ENCODE data around the gene TMX1. TPM values are rescaled to one million over a fixed set of nuclear protein-coding genes. Genes with fewer than 3 reads are reported as not detected.

TMX1 gene
- polyA plus RNA-seq, 12 donors = 21.2 to 39.9 (median 34.8) TPM; not detected in 1

DNA sequence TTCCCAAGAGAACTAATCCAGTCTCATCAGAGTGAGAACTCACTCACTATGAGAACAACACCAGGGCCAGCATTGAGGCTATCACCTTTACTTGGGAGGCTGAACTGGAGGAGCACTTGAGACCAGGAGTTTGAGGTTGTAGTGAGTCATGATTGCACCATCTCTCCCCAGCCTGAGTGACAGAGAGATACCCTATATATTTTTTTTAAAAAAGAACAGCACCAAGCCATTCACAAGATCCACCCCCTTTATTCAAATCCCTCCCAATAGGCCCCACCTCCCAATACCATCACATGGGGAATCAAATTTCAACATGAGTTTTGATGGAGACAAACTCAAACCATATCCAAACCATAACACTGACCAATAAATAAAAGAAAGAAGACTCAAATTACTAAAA, 3.7 kb upstream of the TMX1 start:
- no peak for DNase-seq

DNA sequence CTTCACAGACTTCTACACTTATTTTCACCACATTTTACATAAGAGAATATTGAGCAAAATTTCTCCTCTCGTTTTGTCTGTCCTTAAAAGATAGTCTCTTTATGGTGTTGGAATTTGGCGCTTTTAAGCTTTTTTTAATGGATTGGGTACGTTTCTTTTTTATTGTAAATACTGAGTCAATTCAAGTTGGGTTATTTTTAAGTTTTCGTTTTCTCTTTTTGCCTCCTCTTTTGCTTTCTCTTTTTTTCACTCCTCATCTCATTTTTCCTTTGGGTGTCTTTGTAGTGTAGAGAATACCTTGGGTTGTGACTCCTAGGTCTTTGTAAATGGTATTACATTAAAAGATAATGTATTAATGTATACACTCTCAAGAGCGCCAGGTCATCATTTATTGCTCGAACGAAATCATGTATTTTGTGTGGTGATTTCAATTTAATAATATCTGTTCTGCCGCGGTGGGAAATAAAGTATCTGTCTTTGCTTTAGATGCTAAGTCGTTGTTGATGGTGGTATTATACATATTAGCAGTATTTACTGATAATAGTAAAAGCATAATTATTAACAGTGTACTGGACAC, 845 bp downstream of the TMX1 start:
- DNase-seq = no peak

DNA sequence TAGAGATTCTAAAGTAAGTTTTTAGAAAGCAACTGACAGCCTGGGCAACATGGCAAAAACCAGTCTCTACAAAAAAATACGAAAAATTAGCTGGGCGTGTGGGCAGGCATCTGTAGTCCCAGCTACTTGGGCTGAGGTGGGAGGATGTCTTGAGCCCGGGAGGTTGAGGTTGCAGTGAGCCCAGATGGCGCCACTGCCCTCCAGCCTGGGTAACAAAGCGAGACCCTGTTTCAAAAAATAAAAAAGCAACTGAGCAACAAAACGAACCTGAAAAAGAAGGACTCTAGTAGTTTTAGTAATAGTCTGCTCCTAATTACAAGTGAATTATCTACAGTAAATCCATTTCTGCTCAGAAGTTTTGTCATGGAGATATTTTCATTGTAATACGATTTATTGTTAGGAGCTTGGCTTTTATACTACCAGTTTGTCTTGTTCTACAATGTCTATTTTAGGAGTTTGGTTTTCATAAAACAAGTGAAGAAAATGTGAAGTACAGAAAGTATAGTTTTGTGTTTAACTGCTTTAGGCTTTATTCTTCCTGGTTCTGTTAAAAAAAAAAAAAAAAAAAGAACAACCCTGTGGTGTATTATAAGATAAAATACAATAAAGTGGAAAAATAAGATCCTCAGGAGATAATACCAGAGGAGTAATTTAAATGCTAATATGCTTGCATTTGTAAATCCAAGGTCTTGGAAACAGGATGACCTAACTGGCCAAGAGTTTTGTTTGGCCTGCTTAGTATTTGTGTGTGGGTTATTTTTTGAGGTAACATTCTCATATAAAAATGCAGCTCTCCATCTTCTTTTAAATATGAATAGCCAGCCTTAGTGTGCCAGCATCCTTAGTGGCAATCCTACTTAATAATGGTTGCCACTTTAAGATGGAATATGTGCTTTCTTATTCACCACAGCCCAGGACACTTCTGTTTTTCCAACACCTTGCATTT, 2.8 kb downstream of the TMX1 start:
- DNase-seq = no peak

DNA sequence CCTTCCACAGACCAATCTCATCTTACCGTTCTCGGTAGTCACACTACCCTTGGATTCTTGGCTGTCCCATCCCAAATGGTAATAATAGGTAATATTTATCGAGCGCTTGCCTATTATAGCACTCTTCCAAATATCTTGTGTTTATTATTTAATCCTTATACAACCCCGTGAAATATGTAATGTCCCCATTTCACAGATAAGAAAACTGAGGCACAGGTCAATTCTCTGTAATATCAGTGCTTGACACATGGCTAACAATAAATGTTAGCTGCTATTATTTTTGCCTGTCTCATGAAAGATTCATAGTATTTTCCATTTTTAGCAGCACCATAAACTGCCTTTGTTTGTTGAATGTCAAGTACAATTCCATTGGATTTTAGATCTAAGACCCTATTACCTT, 4.5 kb downstream of the TMX1 start:
- DNase-seq = no peak

DNA sequence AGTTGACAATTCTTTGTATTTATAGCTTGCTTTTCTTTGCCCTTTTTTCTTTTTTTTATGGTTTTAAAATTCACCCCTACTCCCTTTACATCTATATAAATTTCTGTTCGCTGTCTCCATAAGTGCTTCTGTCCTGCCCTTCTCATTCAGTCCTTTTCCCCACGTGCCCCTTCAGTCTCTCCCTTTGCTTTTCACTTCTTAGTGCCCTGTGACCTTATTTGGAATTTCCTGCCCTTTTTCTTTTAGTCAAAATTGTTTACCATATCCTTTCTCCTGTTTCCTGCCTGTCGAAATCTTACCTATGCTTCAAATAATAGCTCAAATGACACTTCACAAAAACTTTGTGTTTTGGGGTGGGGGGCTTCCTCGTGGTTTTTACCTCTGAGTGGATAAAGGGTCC, 6.0 kb downstream of the TMX1 start:
- DNase-seq = no peak

DNA sequence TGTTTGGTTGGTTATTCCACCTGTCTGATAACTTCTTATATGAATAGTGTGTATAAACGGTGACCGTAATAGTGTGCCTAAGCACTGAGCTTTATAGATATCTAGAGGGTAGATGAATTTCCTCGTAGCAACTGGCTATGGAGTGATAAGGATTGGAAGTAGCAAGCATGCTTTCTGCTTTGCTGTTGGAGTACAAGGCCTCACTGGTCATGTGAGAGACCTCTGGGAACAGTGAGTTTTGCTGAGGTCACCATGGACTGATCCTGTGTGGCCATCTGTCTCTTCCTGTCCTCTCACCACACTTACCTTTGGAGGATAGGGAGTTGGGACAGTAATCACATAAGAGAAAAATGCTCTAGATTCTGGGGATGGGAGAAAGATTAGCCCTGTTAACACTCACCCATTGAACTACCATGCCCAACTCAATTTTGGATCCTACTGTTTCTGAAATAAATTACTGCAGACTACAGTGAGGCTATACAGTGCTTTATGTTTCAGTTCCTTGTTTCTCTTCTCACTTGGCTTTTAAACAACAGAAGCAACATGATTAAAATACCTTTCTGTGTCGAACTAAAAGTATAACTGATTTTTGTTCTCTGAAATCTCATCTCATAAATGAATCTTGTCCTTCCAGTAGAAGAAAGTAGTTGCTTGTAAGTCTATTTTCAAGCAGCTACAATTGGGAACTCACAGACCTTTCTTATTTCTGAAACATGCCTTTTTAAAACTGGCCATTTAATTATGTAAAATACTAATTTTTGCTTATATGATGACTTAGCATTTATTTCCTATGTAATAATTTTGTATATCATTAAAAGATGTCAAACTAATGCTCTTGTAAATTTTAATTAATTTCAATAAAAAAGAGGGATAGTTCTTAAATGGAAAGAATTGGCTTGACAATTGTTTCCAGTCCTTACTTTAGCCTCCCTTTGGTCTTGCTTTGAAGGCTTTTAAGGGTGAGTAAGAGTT, 8.3 kb downstream of the TMX1 start:
- DNase-seq = no peak

DNA sequence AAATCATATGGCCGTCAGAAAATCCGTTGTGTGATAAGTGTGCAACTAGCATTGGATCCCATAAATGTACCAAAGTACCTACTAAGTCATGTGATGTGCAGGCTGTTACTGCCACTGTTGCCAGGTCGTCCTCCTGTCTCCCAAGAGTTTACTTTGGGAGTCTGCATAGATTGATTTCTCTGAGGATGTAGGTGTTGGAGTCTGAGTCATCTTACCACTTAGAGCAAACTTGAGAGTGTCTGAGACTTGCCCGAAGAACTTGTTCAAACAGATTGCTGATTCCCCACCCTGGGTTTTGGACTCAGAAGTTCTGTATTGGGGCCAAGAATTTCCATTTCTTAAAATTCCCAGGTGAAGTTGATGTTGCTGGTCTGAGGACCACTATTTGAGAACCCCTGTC, 11.4 kb downstream of the TMX1 start:
- DNase-seq = no peak

DNA sequence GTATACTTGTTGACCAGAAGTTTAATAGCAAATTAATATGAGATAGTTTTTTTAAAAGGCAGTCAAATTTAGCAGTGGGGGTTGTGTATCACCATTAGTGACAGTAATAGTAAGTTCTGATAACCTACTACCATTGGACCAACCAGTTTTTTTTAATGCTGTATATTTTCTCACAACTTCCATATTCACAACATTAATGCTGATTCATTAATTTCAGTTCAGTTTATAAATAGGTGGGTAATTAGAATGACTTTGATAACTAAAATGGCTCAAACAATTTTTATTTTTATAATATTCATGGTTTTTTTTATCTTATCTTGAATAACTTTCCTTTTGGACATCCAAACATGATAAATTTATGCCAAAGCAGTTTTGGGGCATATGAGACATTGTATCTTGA, 13.8 kb downstream of the TMX1 start:
- DNase-seq = no peak

DNA sequence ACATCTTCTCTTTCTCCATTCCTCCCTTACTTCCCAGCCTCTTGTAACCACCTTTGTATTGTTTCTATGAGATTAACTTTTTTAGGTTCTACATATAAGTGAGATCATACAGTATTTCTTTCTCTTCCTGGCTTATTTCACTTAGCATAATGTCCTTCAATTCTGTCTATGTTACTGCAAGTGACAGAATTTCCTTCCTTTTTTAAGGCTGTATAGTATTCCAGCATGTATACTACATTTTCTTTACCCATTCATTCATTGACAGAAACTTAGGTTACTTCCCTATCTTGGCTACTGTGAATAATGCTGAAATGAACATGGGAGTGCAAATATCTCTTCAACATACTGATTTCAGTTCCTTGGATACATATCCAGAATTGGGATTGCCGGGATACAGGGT, 18.2 kb downstream of the TMX1 start:
- DNase-seq = no peak

DNA sequence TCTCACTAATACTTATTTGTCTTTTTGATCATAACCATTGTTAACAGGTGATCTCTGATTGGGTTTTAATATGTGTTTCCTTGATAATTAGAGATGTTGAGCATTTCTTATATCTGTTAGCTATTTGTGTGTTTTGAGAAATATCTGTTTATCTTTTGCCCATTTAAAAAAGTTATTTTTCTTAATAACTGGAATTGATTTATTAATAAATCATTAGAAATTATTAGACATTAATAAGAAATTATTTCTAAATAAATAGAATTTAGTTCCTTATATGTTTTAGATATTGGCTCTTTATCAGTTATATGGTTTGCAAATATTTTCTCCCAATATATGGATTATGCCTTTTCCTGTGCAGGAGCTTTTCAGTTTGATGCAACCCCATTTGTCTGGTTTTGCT, 18.7 kb downstream of the TMX1 start:
- no peak for DNase-seq

DNA sequence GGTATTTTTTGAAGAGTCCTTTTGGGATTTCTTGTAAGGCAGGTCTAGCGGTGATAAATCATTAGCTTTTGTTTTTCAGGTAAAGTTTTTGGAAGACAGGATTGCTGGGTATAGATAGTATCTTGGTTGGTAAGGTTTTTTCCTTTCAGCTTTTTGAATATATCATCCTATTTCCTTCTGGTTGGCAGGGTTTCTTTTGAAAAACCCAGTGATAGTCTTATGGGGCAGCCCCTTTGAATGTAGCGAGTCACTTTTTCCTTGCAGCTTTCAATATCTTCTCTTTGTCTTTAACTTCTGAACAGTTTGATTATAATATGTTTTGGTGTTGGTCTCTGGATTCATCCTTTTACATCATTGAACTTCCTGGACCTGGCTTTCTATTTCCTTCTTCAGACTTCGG, 20.2 kb downstream of the TMX1 start:
- no peak for DNase-seq

DNA sequence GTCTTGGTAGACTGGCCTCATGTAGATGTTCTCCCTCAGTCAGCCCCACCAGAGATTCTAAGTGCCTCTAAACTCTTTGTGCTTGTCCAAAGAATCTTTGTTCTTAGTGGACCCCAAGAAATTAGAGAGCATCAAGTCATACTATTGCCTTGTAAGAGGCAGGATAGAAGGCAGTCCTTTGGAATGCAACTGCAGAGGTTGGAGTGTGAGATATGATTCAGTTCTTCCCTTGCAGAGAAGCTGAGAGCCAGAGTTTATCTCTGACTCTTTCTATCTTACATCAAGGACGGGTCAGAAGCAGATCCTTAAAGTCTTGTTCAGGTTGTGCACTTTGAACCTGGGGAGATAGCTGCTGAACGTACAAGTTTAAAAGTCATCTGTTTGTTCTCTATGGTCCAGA, 21.1 kb downstream of the TMX1 start:
- no peak for DNase-seq

DNA sequence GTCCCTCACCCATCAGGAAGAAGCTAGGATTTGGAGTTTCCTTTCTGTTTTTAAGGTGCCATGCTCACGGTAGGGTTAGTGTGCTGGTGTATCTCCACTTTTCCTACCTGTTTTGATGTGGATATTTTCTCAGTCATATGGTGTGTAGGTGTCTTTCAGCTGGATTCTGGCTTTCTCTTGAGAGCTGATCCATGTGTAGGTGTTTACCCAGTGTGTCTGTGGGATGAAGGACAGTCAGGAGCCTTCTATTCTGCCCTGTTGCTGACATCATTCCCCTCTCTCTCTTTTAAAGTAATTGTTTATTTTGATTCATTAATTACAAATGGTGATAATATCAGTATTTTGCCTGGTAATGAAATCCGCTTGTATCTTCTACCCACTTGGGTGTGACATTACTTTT, 22.8 kb downstream of the TMX1 start:
- DNase-seq = no peak

DNA sequence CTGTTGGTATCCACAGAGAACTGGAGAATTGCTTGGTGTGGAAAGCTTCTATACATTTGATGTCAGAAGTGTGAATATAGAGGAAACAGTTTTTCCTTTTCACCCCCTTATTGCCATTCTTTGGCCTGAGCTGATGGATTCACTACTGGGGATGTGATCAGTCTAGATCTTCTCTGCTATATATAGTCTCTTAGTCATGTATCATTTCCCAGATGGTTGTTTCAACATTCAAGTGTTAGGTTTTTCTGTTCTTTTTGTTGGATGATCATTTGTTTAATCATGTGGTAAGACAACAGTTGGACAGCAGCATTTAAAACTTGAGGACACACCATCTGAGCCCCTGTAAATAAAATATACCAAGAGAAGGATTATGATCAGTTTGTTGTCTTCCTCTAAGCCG, 29.6 kb downstream of the TMX1 start:
- DNase-seq = no peak

DNA sequence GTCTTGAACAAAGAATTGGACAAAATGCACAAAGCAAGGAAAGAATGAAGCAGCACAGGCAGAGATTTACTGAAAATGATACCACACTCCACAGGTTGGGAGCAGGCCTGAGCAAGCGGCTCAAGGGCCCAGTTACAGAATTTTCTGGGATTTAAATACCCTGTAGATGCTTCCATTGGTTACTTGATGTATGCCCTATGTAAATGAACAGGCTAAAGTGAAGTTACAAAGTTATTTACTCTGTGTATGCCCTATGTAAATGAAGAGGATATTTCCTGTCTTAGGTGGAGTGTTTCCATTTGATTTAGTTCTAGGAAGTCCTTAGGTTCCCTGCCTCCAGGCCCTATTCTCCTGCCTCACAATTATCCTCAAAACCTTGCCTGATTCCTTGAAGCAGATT, 36.6 kb downstream of the TMX1 start:
- DNase-seq = no peak

DNA sequence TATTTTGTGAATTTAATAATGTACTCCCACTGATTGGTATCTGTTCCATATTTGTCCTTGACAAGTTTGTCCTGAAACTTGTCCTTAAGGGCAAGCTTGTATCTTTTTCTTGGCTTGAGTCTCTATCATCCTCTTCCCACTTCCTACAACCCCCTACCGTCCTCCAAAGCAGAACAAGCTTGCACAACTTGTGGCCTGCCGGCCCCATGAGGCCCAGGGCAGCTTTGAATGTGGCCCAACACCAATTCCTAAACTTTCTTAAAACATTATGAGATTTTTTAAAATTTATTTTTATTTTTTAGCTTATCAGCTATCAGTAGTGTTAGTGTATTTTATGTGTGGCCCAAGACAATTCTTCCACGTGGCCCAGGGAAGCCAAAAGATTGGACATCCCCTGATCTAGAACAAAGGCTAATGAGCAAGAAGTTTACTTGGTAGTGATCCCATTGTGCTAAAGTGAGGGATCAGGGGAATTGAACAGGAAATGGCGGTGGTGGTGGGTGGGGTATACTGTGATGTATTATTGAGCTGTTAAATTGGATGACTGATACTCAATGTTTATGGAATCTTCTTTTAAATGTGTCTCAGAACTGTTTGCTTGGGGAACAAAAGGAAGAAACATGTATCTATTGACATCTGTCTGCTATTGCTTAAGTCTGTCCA, 37.8 kb downstream of the TMX1 start:
- no peak for DNase-seq

DNA sequence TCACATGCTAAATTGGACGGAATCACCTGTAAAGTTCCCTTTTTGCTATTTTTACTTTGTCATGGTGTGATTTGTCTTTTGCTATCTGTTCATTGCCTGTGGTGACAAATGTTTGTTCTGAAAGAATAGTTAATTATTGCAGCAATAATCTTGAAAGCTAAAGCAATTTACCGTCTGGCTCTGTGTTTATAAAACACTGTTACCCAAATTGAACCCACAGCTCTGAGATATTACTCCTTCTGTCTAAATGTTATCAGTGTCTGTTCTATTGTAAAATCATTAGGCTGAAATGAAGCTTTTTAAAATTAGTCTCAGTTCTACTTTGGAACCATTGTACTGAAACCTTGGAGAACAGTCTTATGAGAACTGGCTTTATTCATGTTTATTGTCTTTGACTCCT, 42.5 kb downstream of the TMX1 start:
- no peak for DNase-seq

DNA sequence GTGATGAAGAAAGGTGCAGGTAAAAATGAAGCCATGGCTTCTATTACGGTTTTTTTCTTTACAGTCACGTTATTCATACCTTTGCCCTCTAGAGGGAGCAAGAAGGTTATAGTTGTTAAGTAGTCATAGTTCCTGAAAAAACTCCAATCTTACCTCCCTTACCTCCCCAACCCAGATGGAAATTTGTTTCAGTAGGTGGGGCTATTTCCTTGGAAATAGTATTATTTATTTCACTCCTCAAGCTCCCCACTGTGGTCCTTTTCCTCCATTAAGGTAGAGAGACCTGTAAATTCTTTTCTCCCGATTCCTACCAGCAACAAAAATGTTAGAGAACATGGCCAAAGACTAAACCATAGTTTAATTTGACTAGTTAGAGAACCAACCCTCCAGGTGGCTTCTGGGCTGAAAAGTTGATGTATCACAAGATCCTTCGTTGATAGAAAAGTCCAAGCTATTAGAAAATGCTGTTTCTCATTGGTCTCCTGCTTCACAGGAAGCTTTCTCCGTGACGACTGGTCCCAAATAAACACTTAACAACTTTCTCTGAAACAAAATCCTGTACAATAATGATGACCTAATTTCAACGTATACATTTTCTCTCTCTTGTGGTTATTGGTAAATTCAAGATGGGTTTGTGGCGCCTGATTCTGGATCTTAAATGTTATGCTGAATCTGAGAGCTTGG, 43.5 kb downstream of the TMX1 start:
- DNase-seq = peak; percentile 84

DNA sequence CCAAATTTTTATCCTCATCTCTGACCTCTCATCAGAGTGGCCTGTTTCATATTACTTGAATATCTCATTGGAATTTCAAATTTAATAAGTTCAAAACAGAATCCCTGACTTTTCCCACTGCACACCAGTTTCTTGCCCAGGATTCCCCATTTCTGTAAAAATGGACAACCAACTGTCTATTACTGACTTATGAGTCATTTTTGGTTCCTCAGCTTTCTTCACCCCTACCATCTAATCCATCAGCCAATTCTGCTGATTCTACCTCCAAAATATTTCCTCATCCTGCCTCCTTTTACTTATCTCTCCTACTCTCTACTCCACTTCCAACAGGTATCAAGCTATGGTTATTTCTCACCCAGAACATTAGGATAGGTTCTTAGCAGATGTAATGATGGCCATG, 44.2 kb downstream of the TMX1 start:
- no peak for DNase-seq

DNA sequence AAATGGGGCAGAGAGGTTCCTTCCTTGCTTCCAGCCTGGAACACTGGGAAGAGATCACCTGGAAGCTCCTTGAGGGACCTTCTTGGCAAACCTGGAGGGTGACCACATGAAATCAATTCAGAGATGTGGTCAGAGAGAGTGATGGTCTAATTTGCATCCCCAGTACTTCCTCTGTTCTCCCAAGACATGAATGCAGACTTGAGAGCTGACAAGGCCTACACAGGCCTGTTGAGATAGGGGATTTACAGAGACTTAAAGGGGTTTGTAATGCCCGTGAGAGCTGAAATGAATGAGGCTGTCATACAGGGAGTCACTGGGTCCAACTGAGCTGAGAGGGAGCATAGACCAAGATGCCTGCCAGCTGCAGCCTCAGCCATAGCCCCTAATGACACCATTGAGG, 45.1 kb downstream of the TMX1 start:
- DNase-seq = no peak

DNA sequence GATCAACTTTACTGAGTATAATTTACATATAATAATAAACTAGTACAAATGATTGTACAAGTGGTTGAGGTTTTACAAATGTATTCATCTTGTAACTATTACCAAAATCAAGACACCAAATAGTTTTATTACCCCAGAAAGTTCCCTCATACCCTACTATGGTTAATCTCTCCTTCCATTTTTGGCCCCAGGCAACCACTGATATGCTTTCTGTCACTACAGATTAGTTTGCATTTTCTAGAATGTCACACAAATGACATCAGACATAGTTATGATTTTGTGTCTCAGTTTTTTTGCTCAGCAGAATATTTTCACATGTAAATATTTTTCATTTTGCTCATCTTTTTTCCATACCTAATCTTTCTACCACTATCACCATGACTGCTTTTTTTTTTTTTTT, 49.1 kb downstream of the TMX1 start:
- DNase-seq = no peak
